Body of pancreas (tissue), 4 donors: Measurements from ENCODE around the gene TMEM181.

Experiments
- POLR2A ChIP-seq, 3 donors: fragments of 450-650 bp; IDR thresholded peaks; one replicate each; pipeline ENCODE4 v1.6.1; 2016; ENCODE audit warnings: antibody characterized with exemption in 3 of 3, mild to moderate bottlenecking in 2 of 3
- TF ChIP-seq, protein P1 (sequence below), 7 experiments: fragments of 450-650 bp in 4 of 7; fragments of 200-600 bp in 3 of 7; sonication (generic) in 3 of 7; IDR thresholded peaks; one replicate each; pipeline ENCODE4 v1.5.1; 2016 to 2019; ENCODE audit warnings: antibody characterized with exemption in 7 of 7

DNA sequence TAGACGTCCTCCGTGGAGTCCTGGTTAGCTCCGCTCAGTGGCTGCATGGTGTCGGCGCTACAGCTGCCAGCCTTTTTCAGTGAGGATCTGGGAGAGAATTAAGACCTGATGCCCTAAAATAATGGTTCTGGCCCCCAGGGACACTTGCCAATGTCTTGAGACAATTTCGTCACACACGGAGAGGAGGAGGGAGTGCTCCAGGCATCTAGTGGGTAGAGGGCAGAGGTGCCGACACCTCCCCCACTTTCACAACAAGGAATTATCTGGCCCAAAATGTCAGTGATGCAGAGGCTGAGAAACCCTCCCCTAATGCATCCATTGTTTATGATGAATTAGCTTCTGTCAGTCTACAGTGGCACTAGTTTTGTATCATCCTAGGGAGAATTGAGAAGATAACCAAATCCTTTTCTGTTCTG is 24.4 kb downstream of the TMEM181 start:
- TF ChIP-seq, protein P1, sequence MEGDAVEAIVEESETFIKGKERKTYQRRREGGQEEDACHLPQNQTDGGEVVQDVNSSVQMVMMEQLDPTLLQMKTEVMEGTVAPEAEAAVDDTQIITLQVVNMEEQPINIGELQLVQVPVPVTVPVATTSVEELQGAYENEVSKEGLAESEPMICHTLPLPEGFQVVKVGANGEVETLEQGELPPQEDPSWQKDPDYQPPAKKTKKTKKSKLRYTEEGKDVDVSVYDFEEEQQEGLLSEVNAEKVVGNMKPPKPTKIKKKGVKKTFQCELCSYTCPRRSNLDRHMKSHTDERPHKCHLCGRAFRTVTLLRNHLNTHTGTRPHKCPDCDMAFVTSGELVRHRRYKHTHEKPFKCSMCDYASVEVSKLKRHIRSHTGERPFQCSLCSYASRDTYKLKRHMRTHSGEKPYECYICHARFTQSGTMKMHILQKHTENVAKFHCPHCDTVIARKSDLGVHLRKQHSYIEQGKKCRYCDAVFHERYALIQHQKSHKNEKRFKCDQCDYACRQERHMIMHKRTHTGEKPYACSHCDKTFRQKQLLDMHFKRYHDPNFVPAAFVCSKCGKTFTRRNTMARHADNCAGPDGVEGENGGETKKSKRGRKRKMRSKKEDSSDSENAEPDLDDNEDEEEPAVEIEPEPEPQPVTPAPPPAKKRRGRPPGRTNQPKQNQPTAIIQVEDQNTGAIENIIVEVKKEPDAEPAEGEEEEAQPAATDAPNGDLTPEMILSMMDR (IDR thresholded peaks at IDR 0.05), result no peak
- no peak for TF ChIP-seq POLR2A (IDR thresholded peaks at IDR 0.05)
